MCF 10A (cell line): ENCODE results near the gene SELENOI. TPM values are rescaled to one million over a fixed set of nuclear protein-coding genes. Genes with fewer than 3 reads are reported as not detected.
"Not testable (repeated sequence)": the region's sequence is repeated elsewhere in the genome, so short reads cannot be mapped to it uniquely, and the experiment has no call there.

Source experiments
- BruUV-seq: library from RNA; stranded (reverse); fragments of 400-500 nt; replicated peaks from 2 replicates; lab custom pipeline; 2021; lab: Mats Ljungman, UMichigan
- CTCF ChIA-PET: fragments of 300-600 bp; sonication (Branson Sonifier 250); formaldehyde crosslinking; extraction: SDS; loops from one replicate; lab custom pipeline; 2021; ENCODE audit warnings: antibody characterized with exemption, inconsistent platforms; lab: Yijun Ruan, JAX
- POLR2A ChIA-PET: fragments of 300-600, 350-650 bp; sonication (Branson Sonifier 250); formaldehyde crosslinking; extraction: SDS; loops from one replicate; lab custom pipeline; 2020; ENCODE audit warnings: antibody characterized with exemption, inconsistent platforms; lab: Yijun Ruan, JAX
- DNase-seq: peaks from one replicate; pipeline ENCODE4 v3.0.0-alpha.2; 2018; ENCODE audit not compliant: unreplicated experiment
- H3K27ac Mint-ChIP-seq: one replicate; pipeline ENCODE4 v1.8.0; 2022; ENCODE audit warnings: mild to moderate bottlenecking, low read depth, mixed read lengths; ENCODE audit not compliant: unreplicated experiment
- H3K27me3 Mint-ChIP-seq: one replicate; pipeline ENCODE4 v1.8.0; 2022; ENCODE audit warnings: mixed read lengths; ENCODE audit not compliant: insufficient read depth, unreplicated experiment
- H3K36me3 Mint-ChIP-seq: one replicate; pipeline ENCODE4 v1.8.0; 2022; ENCODE audit warnings: mild to moderate bottlenecking, moderate library complexity, mixed read lengths; ENCODE audit not compliant: insufficient read depth, unreplicated experiment
- H3K4me1 Mint-ChIP-seq: one replicate; pipeline ENCODE4 v1.8.0; 2022; ENCODE audit warnings: mixed read lengths; ENCODE audit not compliant: insufficient read depth, unreplicated experiment
- H3K4me3 Mint-ChIP-seq: one replicate; pipeline ENCODE4 v1.8.0; 2022; ENCODE audit warnings: mild to moderate bottlenecking, moderate library complexity, mixed read lengths; ENCODE audit not compliant: unreplicated experiment
- H3K9me3 Mint-ChIP-seq: one replicate; pipeline ENCODE4 v1.8.0; 2022; ENCODE audit warnings: mixed read lengths; ENCODE audit not compliant: unreplicated experiment
- CTCF ChIP-seq: fragments of 200-600 bp; IDR thresholded peaks from one replicate; pipeline ENCODE4 v1.8.0; 2022; ENCODE audit warnings: antibody characterized with exemption, mild to moderate bottlenecking; ENCODE audit not compliant: unreplicated experiment
- intact Hi-C: fragments of 100-400 bp; cut with micrococcal nuclease; formaldehyde crosslinking; loops from 2 replicates; pipeline ENCODE4 v1.14.1; 2022
- total RNA-seq: library from RNA; stranded (reverse); gene quantifications from 2 replicates; pipeline ENCODE4 v1.2.3, GENCODE V29; 2022

SELENOI gene
- total RNA-seq, 1 experiment from 2014 or later: 51.0 TPM

GRCh38 chr2:26302846-26303245, 43.1 kb upstream of the SELENOI start:
- Mint-ChIP-seq H3K4me3 (no peak overlapping the region), H3K27me3 (no peaks in the 10 kb centered on the region), H3K9me3 (no peaks in the 10 kb centered on the region), H3K36me3 (no peaks in the 10 kb centered on the region), H3K4me1 (peaks cover 13% of the 10 kb centered on the region), H3K27ac (peak overlapping the region; percentile 32)
- ChIA-PET POLR2A (interaction anchor here (0.6 to 7.9 kb wide), 8 partner anchors 9 to 171 kb away, joined by 3 to 177 read pairs (median 3); partner anchors contain the start of genes HADHA and HADHB), CTCF (interaction anchor here (0.7 kb wide), 3 partner anchors 16 to 324 kb away, joined by 3 to 8 read pairs (median 4); no protein-coding TSS in a partner anchor)
- TF ChIP-seq CTCF: no peak
- peak; percentile 60 for DNase-seq
- intact Hi-C loops: no loop called here
- BruUV-seq: no TSS peak

GRCh38 chr2:26305094-26305493, 40.8 kb upstream of the SELENOI start:
- DNase-seq, BruUV-seq, H3K36me3 Mint-ChIP-seq, H3K27me3 Mint-ChIP-seq, H3K9me3 Mint-ChIP-seq, H3K4me3 Mint-ChIP-seq, H3K27ac Mint-ChIP-seq, intact Hi-C loops: not testable (repeated sequence)
- ChIA-PET POLR2A (interaction anchor here (0.9 to 2.1 kb wide), 7 partner anchors 9 to 61 kb away, joined by 3 to 13 read pairs (median 4); partner anchors contain the start of genes HADHA and HADHB), CTCF (interaction anchor here (0.8 to 1.5 kb wide), 5 partner anchors 9 to 69 kb away, joined by 4 to 5 read pairs (median 4); no protein-coding TSS in a partner anchor)
- peaks cover 13% of the 10 kb centered on the region for H3K4me1 Mint-ChIP-seq

- H3K27ac Mint-ChIP-seq: no peak overlapping the region
- POLR2A ChIA-PET: interaction anchor here (0.9 to 2.1 kb wide), 7 partner anchors 8 to 62 kb away, joined by 3 to 13 read pairs (median 4); partner anchors contain the start of genes HADHA and HADHB
- CTCF ChIA-PET: interaction anchor here (0.7 to 1.3 kb wide), 4 partner anchors 20 to 70 kb away, joined by 3 to 5 read pairs (median 4); no protein-coding TSS in a partner anchor
Observed at GRCh38 chr2:26305540-26305939, 40.4 kb upstream of the SELENOI start.

GRCh38 chr2:26309921-26310320, 36.0 kb upstream of the SELENOI start:
- no peaks in the 10 kb centered on the region for H3K9me3 Mint-ChIP-seq
- no peak overlapping the region for H3K4me3 Mint-ChIP-seq
- no peak for DNase-seq
- ChIA-PET POLR2A (interaction anchor here (0.6 to 1.4 kb wide), 4 partner anchors 10 to 317 kb away, joined by 3 to 5 read pairs (median 4); partner anchors contain the start of gene SELENOI), CTCF (interaction anchor here (1.2 kb wide), 1 partner anchor 35 kb away, joined by 4 read pairs; no protein-coding TSS in a partner anchor)
- no TSS peak for BruUV-seq
- no peaks in the 10 kb centered on the region for H3K27me3 Mint-ChIP-seq
- intact Hi-C loops: no loop called here
- H3K36me3 Mint-ChIP-seq: no peaks in the 10 kb centered on the region
- no peak overlapping the region for H3K27ac Mint-ChIP-seq
- H3K4me1 Mint-ChIP-seq: no peaks in the 10 kb centered on the region
- no peak for TF ChIP-seq CTCF

More at GRCh38 chr2:26305540-26305939, 40.4 kb upstream of the SELENOI start:
- no peaks in the 10 kb centered on the region for H3K27me3 Mint-ChIP-seq
- no peak for TF ChIP-seq CTCF
- intact Hi-C loops: no loop called here
- DNase-seq: no peak
- H3K9me3 Mint-ChIP-seq: no peaks in the 10 kb centered on the region
- H3K36me3 Mint-ChIP-seq: no peaks in the 10 kb centered on the region
- H3K4me3 Mint-ChIP-seq: no peak overlapping the region
- peaks cover 13% of the 10 kb centered on the region for H3K4me1 Mint-ChIP-seq
- BruUV-seq: no TSS peak
